Suprapubic skin (tissue), 4 donors: ENCODE measurements around the gene TBX3. TPM values are rescaled to one million over a fixed set of nuclear protein-coding genes. Genes with fewer than 3 reads are reported as not detected.
A peak's percentile ranks its signal among the peaks of the same experiment; 100 is the strongest.

Experiments
- DNase-seq, 2 donors: peaks; one replicate each; pipeline ENCODE4 v3.0.0-alpha.2; 2019; ENCODE audit warnings: low spot score in 2 of 2
- H3K27ac ChIP-seq: fragments of 200-600 bp; sonication (generic); one replicate; pipeline ENCODE4 v1.5.1; 2019
- H3K27me3 ChIP-seq: fragments of 200-600 bp; sonication (generic); one replicate; pipeline ENCODE4 v1.5.1; 2019
- H3K36me3 ChIP-seq: fragments of 200-600 bp; sonication (generic); one replicate; pipeline ENCODE4 v1.5.1; 2019
- H3K4me1 ChIP-seq: fragments of 200-600 bp; sonication (generic); one replicate; pipeline ENCODE4 v1.5.1; 2019
- H3K4me3 ChIP-seq: fragments of 200-600 bp; sonication (generic); one replicate; pipeline ENCODE4 v1.5.1; 2019; ENCODE audit warnings: mild to moderate bottlenecking
- H3K9me3 ChIP-seq: fragments of 200-600 bp; sonication (generic); one replicate; pipeline ENCODE4 v1.5.1; 2019
- EP300 ChIP-seq: sonication (generic); formaldehyde crosslinking; IDR thresholded peaks from one replicate; pipeline ENCODE4 v1.6.1; 2017; ENCODE audit warnings: antibody characterized with exemption
- POLR2A ChIP-seq, 2 donors: fragments of 450-650 bp; IDR thresholded peaks; one replicate each; pipeline ENCODE4 v1.6.1; 2017; ENCODE audit warnings: antibody characterized with exemption in 2 of 2, mild to moderate bottlenecking in 2 of 2, moderate library complexity in 2 of 2
- POLR2AphosphoS5 ChIP-seq, 3 donors: sonication (generic); formaldehyde crosslinking; IDR thresholded peaks; one replicate each; pipeline ENCODE4 v1.6.1; 2017; ENCODE audit warnings: antibody characterized with exemption in 3 of 3
- WGBS: methylation state at CpG from one replicate; pipeline ENCODE4 v1.1.5; 2018; 5-methylcytosine and 5-hydroxymethylcytosine counted together
- total RNA-seq, 4 donors: library from RNA; depleted of rRNA; stranded (reverse); fragments of >200 nt; gene quantifications; one replicate each; pipeline ENCODE4 v1.1.0, GENCODE V29; 2016
- TF ChIP-seq, protein P1 (sequence below), 2 donors: fragments of 200-600 bp in 1 of 2; fragments of 450-650 bp in 1 of 2; sonication (generic) in 1 of 2; IDR thresholded peaks; one replicate each; pipeline ENCODE4 v1.5.1; 2016 to 2019; ENCODE audit warnings: antibody characterized with exemption in 2 of 2, mild to moderate bottlenecking in 1 of 2, moderate library complexity in 1 of 2

TBX3 gene
- total RNA-seq, 4 donors from 2014 or later = 23.4 to 35.6 (median 28.7) TPM

DNA sequence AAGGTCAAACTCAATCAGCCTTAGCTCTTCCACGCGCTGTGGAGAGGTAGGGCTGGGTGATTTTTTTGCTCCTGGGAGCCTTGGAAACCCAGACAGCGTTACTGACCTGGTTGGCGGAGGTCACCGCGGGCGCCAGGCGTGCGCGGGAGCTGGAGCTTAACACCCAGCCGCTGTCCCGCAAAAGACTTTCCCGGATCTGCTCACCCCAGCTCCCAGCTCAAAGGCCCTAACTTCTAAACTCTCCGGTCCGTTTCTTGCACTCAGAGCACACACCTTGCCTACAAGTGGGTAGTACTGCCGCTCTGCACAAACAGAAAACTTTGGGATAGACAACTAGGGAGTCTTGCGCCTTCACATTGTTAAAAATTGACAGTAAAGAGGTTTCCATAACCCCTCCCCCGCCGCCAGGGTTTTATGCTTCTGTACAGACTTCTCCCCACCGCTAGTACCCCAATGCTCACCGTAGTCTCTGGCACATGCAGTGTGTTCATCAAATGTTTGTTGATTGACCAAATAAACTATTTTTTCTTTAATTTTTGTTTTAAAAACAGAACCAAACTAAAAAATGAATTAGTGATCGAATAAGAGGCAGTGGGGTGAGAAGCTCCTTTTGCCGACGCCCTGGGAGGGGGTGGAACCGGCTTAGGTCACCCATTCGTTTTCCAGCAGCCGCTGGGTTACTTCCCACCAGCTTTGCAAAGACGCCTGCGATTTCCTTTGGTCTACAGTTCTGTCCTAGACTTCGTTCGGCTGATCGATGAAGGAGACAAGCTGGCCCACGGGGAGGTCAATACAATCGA, 12.7 kb upstream of the TBX3 start:
- TF ChIP-seq POLR2A (IDR thresholded peaks at IDR 0.05) (no peak), POLR2AphosphoS5 (IDR thresholded peaks at IDR 0.05) (no peak), EP300 (no peak)
- TF ChIP-seq, protein P1, sequence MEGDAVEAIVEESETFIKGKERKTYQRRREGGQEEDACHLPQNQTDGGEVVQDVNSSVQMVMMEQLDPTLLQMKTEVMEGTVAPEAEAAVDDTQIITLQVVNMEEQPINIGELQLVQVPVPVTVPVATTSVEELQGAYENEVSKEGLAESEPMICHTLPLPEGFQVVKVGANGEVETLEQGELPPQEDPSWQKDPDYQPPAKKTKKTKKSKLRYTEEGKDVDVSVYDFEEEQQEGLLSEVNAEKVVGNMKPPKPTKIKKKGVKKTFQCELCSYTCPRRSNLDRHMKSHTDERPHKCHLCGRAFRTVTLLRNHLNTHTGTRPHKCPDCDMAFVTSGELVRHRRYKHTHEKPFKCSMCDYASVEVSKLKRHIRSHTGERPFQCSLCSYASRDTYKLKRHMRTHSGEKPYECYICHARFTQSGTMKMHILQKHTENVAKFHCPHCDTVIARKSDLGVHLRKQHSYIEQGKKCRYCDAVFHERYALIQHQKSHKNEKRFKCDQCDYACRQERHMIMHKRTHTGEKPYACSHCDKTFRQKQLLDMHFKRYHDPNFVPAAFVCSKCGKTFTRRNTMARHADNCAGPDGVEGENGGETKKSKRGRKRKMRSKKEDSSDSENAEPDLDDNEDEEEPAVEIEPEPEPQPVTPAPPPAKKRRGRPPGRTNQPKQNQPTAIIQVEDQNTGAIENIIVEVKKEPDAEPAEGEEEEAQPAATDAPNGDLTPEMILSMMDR (IDR thresholded peaks at IDR 0.05) = no peak
- WGBS = 77% methylated on average over 34 of the region's 34 CpGs
- Histone ChIP-seq H3K9me3 (no peaks in the 10 kb centered on the region), H3K27me3 (peaks cover 84% of the 10 kb centered on the region), H3K27ac (no peak overlapping the region), H3K36me3 (no peaks in the 10 kb centered on the region), H3K4me1 (peaks cover 38% of the 10 kb centered on the region), H3K4me3 (no peak overlapping the region)
- no peak for DNase-seq

DNA sequence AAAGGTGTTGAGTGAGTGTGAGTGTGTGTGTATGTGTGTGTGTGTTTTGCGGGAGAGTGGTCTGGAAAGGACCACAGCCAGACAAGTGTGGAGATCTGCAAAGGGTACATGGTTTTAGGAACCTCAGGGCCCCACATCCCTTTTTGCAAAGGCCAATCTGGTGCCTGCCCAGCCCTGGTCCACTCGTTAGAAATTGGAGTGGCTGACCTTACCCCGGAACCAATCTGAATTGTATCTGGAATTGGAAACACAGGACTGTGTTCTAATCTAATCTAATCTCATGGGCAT, 11.3 kb upstream of the TBX3 start:
- TF ChIP-seq EP300 (no peak), POLR2A (IDR thresholded peaks at IDR 0.05) (no peak), POLR2AphosphoS5 (IDR thresholded peaks at IDR 0.05) (no peak)
- TF ChIP-seq, protein P1 (IDR thresholded peaks at IDR 0.05) = no peak
- H3K27me3 ChIP-seq = peaks cover 78% of the 10 kb centered on the region
- H3K9me3 ChIP-seq = no peaks in the 10 kb centered on the region

DNA sequence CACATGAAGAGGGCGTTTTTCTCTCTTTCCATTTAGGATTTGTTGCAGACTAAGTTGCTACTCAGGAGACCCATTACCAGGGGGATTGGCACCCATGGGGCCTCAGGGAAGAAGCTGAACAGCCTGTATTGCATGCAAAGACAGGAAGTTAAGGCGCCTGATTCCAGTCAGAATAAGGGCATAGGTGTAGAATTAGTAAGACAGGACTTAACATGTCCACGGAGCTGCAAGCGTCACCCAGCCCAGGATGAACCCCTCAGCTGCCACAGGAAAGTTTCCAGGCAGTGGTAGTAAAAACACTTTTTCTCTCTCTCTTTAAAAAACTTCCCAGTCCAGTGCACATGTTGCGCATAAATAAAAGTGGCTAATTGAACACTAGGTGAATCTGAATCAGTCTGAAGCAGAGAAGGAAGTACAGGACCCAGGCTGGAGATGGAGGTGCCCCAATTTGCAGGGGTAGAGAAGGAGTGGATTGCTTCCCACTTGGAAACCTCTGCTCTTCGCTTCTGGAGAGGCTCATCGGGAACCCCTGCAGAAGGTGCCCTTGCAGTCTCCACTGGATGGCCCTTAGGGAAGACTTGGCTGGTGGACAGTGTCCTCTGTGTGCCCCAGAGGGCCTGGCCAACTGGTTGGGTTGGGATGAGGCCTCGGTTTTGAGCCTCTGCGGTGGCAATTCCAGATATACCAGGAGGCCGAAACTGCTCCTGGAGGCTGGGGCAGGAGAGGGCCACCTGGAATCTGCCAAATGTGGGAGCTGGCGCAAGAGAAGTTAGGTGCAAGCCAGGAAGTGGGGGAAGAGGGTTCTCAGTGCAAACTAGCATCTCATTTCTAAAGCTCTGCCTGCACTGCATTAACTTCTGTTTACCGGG, 10.7 kb upstream of the TBX3 start:
- 48% methylated on average over 10 of the region's 12 CpGs for WGBS
- Histone ChIP-seq H3K36me3 (no peaks in the 10 kb centered on the region), H3K27me3 (peaks cover 72% of the 10 kb centered on the region), H3K4me1 (peaks cover 42% of the 10 kb centered on the region), H3K4me3 (no peak overlapping the region), H3K27ac (peak overlapping the region; percentile 84), H3K9me3 (no peaks in the 10 kb centered on the region)
- TF ChIP-seq POLR2AphosphoS5 (IDR thresholded peaks at IDR 0.05) = no peak
- TF ChIP-seq EP300 = no peak
- TF ChIP-seq, protein P1 (IDR thresholded peaks at IDR 0.05) = no peak
- no peak for TF ChIP-seq POLR2A (IDR thresholded peaks at IDR 0.05)
- no peak for DNase-seq

More for the DNA sequence above, 11.3 kb upstream of the TBX3 start:
- Histone ChIP-seq H3K36me3 (no peaks in the 10 kb centered on the region), H3K4me1 (peaks cover 42% of the 10 kb centered on the region), H3K27ac (peak overlapping the region; percentile 52), H3K4me3 (no peak overlapping the region)
- WGBS = 68% methylated on average over 3 of the region's 3 CpGs
- DNase-seq = no peak

DNA sequence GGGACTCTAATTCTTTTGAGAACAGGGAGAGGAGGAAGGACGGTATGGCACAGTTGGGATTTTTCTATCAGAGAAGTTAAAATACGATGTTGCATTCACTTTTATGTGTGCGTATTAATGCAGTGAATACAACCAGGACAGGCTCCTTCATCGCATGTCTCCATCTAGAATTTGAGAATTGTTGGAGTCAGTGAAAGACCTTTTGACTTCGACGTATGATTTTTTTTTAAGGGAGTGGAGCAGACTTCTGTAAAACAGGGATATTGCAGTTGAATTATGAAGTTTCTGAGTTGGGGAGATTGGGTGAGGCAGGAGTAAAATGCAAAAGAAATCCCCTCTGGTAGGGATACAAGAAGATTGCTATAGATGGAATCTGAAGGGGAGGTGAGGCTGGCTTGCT, 9.6 kb upstream of the TBX3 start:
- Histone ChIP-seq H3K27me3 (peaks cover 61% of the 10 kb centered on the region), H3K4me1 (peaks cover 41% of the 10 kb centered on the region), H3K4me3 (peak overlapping the region; percentile 55), H3K27ac (peak overlapping the region; percentile 84), H3K9me3 (no peaks in the 10 kb centered on the region), H3K36me3 (no peaks in the 10 kb centered on the region)
- DNase-seq = no peak
- no peak for TF ChIP-seq POLR2A (IDR thresholded peaks at IDR 0.05)
- TF ChIP-seq, protein P1 (IDR thresholded peaks at IDR 0.05) = no peak
- no peak for TF ChIP-seq POLR2AphosphoS5 (IDR thresholded peaks at IDR 0.05)
- 55% methylated on average over 6 of the region's 6 CpGs for WGBS

DNA sequence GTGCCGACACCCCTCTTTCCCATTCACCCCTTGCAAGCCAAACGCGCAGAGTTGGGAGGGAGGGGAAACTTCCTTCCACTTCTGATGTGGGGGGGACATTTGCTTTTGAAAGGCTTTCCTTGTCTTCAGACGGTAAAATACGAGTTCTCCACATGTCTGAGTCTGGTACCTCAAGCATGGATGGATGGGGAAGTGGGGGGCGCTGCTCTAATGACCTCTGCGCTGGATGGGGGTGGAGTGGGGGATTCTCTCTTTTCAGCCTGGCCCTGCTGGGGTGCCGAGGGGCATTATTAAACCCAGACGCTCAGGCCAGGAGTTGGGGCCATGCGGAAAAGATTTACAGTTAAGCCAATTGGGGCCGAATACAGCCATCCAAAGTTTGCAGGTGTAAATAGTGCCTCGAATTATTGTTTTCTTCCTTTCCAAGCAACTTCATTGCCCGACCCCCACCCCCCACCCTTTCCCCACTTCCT, 9.1 kb upstream of the TBX3 start:
- WGBS = 16% methylated on average over 13 of the region's 13 CpGs
- H3K27me3 ChIP-seq = peaks cover 61% of the 10 kb centered on the region
- H3K27ac ChIP-seq = peak overlapping the region; percentile 84
- TF ChIP-seq, protein P1 (IDR thresholded peaks at IDR 0.05) = no peak
- no peak for TF ChIP-seq POLR2AphosphoS5 (IDR thresholded peaks at IDR 0.05)
- no peak for TF ChIP-seq EP300
- TF ChIP-seq POLR2A (IDR thresholded peaks at IDR 0.05) = no peak
- peaks cover 37% of the 10 kb centered on the region for H3K4me1 ChIP-seq
- no peak for DNase-seq
- no peaks in the 10 kb centered on the region for H3K36me3 ChIP-seq
- no peaks in the 10 kb centered on the region for H3K9me3 ChIP-seq
- H3K4me3 ChIP-seq = peak overlapping the region; percentile 55
